G401.6 (cell line): ENCODE measurements around the gene AEBP1.
"Not testable (repeated sequence)": the region's sequence is repeated elsewhere in the genome, so short reads cannot be mapped to it uniquely, and the experiment has no call there.

ENCODE experiments used
- FAIRE-seq: peaks from 2 replicates; lab custom pipeline; 2012; peaks lifted over from hg19 to GRCh38; lab: Jason Lieb, UNC

AEBP1 gene

DNA sequence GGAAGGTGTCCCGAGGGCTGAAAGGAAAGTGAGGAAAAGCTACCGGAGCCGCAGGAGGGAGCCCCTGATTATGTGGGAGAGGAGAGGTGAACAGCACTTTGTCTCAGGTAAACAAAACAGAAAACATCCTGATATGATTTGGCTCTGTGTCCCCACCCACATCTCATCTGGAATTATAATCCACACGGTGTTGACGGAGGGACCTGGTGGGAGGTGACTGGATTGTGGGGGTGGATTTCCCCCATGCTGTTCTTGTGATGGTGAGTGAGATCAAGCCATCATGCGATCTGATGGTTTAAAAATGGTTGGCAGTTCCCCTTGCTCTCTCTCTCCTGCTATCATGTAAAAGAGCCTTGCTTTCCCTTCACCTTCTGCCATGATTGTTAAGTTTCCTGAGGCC, 16.2 kb downstream of the AEBP1 start:
- FAIRE-seq, result no peak

GRCh38 chr7:44121761-44122420, 17.7 kb downstream of the AEBP1 start:
- FAIRE-seq, result no peak

- FAIRE-seq, result no peak
These were observed 18.4 kb downstream of the AEBP1 start for GRCh38 chr7:44122529-44122928.

GRCh38 chr7:44123190-44124003, 19.3 kb downstream of the AEBP1 start, which contains the start of gene POLD2:
Gene POLD2 (minus strand): TSS chr7:44123548. CDS start chr7:44122053, 1,495 bp downstream.
- peak; percentile 94 for FAIRE-seq

- no peak for FAIRE-seq
These were observed 20.7 kb downstream of the AEBP1 start for GRCh38 chr7:44124822-44125202.

- not testable (repeated sequence) for FAIRE-seq
These were observed 22.4 kb downstream of the AEBP1 start for GRCh38 chr7:44126574-44126973.

- FAIRE-seq, result no peak
These were observed 23.0 kb downstream of the AEBP1 start for GRCh38 chr7:44127161-44127560.

DNA sequence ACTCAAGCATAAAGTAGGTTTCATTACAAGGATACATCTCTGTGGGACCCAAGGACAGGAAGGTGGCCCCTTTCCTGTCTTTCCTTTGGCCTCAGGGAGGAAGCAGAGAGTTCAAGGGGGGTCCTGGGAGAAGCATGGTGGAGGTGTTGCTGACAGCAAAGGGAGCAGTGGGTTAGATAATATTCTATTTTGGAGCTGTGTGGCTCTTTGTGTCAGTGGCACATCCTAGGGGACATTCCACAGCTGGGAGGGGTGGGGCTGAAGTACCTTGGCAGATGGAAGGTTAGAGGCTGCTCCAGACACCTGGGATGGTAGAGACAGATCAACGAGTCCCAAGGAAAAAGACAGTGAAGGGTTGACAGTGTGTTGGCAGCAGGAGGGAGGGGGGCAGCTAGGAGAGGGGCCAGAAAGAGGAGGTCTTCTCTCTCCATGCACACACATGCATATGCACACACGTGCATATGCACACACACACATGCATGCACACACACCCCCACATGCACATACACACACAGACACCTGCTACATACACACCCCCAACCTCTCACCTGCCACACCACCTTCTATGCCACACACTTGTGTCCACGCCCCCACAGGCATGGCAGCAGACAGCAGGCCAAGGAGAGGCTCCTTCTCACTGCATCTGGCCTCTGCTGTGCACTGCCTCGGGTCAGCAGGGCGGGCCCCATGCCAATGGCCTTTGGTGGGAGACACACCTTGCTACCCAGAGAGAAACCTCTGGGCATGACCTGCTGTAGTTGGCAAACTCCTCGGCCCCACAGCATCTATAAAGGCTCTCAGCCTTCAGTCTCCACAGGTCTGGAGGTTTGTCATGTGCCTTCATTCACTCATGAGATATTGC, 24.8 kb downstream of the AEBP1 start:
- FAIRE-seq, result no peak

DNA sequence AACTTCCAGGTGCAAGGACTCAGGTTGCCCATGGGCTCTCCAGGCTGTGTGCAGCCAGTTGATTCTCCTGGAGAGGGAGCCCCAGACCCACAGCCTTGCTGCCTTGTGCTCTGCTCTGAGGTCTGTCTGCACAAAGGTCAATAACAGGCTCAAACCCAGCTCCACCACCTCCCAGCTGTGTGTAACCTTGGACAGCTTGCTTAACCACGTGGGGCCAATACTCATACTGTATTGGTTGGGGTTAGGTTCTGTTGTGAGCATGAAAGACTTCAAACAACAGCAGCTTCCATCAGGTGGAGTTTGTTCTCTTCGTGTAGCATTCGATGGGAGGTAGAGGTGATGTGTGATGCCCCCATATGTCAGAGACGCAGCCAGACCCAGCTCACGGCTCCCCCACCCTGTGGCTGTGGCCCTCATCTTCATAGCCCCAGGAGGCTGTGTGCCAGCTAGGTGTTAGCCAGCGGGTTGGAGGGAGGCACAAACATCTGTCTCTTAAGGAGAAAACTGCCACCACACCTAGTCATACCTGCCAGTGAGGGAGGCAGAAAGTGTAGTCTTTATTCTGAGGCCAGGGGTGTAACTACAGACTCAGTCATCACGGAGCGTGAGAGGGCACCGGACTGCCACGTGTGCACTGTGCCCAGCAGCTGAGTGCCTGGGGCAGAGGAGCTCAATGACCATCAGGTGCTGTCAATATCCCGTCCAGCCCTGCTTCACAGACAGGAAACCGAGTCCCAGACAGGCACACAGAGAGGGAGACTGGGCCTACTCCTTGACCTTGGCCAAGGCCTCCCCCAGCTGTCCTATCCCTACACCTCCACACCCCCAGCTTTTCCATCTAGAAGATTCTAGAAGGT, 27.3 kb downstream of the AEBP1 start:
- FAIRE-seq, result peak; percentile 23

- FAIRE-seq, result no peak
These were observed 27.9 kb downstream of the AEBP1 start for GRCh38 chr7:44132039-44132438.

DNA sequence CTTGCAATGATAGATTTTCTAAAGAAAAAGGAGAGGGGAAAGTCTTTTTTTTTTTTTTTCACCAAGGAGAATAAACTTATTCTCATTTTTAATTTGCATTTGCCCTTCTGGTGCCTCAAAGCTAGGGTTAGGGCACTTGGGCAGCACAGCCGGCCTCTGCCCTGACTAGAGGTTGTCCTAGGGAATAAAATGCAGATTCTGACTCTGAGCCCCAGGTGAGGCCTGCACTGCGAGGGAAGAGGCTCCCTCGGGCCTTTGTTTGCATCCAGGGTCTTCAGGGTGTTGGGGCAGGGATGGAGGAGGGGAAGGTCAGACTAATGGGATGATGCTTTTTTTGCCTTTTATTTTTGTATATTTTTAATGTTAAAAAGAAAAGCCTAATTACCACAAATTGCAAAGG, 29.1 kb downstream of the AEBP1 start:
- FAIRE-seq, result no peak

DNA sequence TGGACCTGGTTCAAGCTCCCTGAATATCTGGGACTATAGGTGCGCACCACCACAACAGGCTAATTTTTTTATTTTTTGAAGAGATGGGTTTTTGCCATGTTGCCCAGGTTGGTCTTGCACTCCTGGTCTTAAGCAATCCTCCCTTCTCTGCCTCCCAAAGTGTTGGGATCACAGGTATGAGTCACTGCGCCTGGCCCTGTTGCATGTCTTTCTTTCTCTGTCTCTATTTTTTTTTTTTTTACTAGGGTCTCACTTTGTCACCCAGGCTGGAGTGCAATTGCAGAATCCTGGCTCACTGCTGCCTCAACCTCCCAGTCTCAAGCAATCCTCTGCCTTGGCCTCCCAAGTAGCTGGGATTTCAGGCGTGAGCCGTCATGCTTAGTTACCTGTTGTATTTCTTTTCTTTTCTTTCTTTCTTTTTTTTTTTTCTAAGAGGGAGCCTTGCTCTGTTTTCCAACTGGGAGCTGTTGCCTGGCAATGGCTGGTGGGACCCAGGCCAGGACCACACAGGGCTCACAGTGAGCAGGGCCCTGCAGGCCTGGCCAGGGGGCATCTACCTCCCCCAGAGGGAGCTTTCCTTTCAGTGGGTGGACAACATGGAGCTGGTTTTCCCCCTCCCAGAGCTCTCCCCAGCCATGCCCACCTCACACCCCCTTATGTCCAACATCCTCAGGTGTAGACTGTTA, 30.9 kb downstream of the AEBP1 start:
- FAIRE-seq, result no peak

DNA sequence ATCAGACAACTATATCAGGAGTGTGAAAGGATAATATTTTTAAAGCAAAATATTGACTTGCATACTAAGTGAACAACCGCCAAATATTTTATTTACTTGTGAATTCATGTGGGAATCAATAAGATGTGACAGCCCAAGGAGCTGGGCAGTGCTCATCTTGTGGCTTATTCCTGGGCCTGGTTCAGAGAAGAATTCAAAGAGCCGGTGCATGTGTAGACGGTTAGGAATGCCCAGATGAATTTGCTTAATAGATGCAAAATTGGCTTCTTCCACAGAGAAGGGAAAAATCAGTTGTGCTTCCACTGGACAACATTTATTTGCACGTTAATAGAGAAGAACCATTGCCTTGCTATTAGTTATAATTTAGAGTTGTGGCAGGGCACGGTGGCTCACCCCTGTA, 32.6 kb downstream of the AEBP1 start:
- FAIRE-seq, result no peak

- no peak for FAIRE-seq
These were observed 34.6 kb downstream of the AEBP1 start for GRCh38 chr7:44138698-44139097.

- FAIRE-seq, result no peak
These were observed 35.3 kb downstream of the AEBP1 start for GRCh38 chr7:44139311-44140010.

GRCh38 chr7:44140341-44140740, 36.2 kb downstream of the AEBP1 start:
- FAIRE-seq, result no peak

DNA sequence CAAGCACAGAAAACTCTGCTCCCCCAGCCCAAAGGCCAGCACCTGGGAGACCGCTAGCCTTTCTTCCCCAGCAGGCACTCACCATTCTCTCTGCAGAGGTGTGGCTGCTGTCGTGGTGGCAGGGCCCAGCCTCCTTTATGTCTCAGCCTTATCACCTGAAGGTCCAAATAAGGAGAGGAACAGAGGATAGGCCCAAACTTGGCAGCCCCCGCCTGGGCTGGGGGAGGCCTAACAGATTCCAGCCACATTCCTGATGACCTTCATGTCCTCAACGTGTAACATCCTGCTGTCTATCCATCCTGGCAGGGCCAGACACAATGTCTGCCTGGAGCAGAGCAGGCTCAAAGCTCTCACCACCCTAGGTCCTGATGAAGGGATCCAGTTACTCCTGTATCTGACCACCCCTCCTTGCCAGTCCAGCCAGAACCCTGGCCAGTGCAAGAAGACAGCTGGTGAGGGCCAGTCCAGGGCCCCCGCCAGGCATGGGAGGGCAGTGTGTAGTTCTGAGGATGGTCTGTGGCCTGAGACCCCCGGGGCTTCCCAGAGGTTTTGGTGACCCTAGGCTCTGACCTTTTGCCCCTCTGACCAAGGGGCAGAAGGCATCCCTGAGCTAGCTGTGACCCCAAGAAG, 37.2 kb downstream of the AEBP1 start, which contains the start of gene MYL7:
Gene MYL7, minus strand, starts transcription at position 112 of the 630 bp plus-strand sequence. Its CDS starts 27 bp downstream, at position 85.
- no peak for FAIRE-seq

DNA sequence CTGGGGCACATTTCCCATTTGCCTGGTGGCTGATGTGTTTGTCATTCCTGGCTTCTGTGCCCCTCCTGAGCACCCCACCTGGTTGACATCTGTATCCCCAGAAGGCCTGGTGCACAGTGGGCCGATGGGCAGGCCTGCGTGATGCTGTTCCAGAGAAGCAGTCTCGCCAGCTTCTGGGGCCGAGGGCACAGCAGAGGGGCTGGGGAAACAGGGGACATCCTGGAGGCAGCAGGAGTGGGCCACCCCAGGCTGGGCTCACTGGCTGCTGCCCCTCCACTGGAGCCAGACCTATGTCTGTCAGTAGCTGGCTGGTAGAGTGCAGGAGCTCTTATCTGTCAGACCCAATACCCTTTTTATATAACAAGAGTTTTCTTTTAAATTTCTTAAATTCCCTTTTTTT, 37.9 kb downstream of the AEBP1 start:
- FAIRE-seq, result no peak

- no peak for FAIRE-seq
These were observed 39.6 kb downstream of the AEBP1 start for GRCh38 chr7:44143646-44144250.
